HL-60 (cell line): ENCODE results near the gene SMIM20.

Experiments
- DNase-seq, 2 experiments: peaks; one replicate each; pipeline ENCODE4 v3.0.0-alpha.2; 2010 to 2020; ENCODE audit warnings: low read depth in 1 of 2, low spot score in 1 of 2
- H3K27ac ChIP-seq: fragments of 250-450 bp; sonication (Bioruptor Pico); replicated peaks from 2 replicates; pipeline ENCODE4 v1.5.1; 2020; ENCODE audit warnings: mild to moderate bottlenecking, moderate library complexity
- H3K27me3 ChIP-seq: fragments of 250-450 bp; sonication (Bioruptor Pico); 2 replicates; pipeline ENCODE4 v1.5.1; 2021; ENCODE audit warnings: mild to moderate bottlenecking, moderate library complexity; ENCODE audit not compliant: insufficient read depth, poor library complexity, severe bottlenecking
- H3K4me3 ChIP-seq: replicated peaks from 2 replicates; pipeline ENCODE4 v1.5.1; 2011; ENCODE audit warnings: mild to moderate bottlenecking, control low read depth, low read length; ENCODE audit not compliant: insufficient read depth
- CTCF ChIP-seq: IDR thresholded peaks from one replicate; pipeline ENCODE4 v1.5.1; 2011; ENCODE audit warnings: low read length, control low read depth, inconsistent platforms; ENCODE audit not compliant: insufficient read depth
- GABPA ChIP-seq: IDR thresholded peaks from 2 replicates; pipeline ENCODE4 v1.6.1; 2012; ENCODE audit warnings: low read depth
- POLR2AphosphoS5 ChIP-seq: IDR thresholded peaks from 2 replicates; pipeline ENCODE4 v1.6.1; 2012; ENCODE audit warnings: low read depth
- REST ChIP-seq: IDR thresholded peaks from 2 replicates; pipeline ENCODE4 v1.6.1; 2012; ENCODE audit warnings: low read depth; ENCODE audit not compliant: insufficient replicate concordance
- SPI1 ChIP-seq: IDR thresholded peaks from 2 replicates; pipeline ENCODE4 v1.6.1; 2012; ENCODE audit warnings: low read depth, mild to moderate bottlenecking, borderline replicate concordance

The SMIM20 gene

GRCh38 chr4:25916870-25917269 lies 2.9 kb downstream of the SMIM20 start:
- no peak for TF ChIP-seq GABPA
- no peak for TF ChIP-seq POLR2AphosphoS5
- no peak for TF ChIP-seq REST
- no peak for TF ChIP-seq SPI1
- TF ChIP-seq CTCF, result no peak

GRCh38 chr4:25919676-25920075 lies 5.7 kb downstream of the SMIM20 start:
- TF ChIP-seq GABPA (no peak), CTCF (no peak), REST (no peak), SPI1 (no peak), POLR2AphosphoS5 (no peak)
- no peak overlapping the region for H3K27ac ChIP-seq

More at GRCh38 chr4:25916870-25917269, 2.9 kb downstream of the SMIM20 start:
- Histone ChIP-seq H3K4me3 (no peak overlapping the region), H3K27ac (no peak overlapping the region), H3K27me3 (peaks cover 2% of the 10 kb centered on the region)
- no peak for DNase-seq

GRCh38 chr4:25921922-25922321 lies 7.9 kb downstream of the SMIM20 start:
- Histone ChIP-seq H3K27ac (no peak overlapping the region), H3K4me3 (no peak overlapping the region), H3K27me3 (no peaks in the 10 kb centered on the region)
- no peak for DNase-seq
- TF ChIP-seq SPI1 (no peak), REST (no peak)

More at GRCh38 chr4:25919676-25920075, 5.7 kb downstream of the SMIM20 start:
- no peak for DNase-seq
- Histone ChIP-seq H3K27me3 (no peaks in the 10 kb centered on the region), H3K4me3 (no peak overlapping the region)

- Histone ChIP-seq H3K27me3 (no peaks in the 10 kb centered on the region), H3K4me3 (no peak overlapping the region), H3K27ac (no peak overlapping the region)
- TF ChIP-seq CTCF (no peak), SPI1 (no peak)
- DNase-seq, result no peak
These were observed 8.9 kb downstream of the SMIM20 start for GRCh38 chr4:25922812-25923369.
